HFF-Myc (cell line): ENCODE results near the gene KPNB1.

Source experiments
- DNase-seq: peaks from one replicate; pipeline ENCODE4 v3.0.0-alpha.2; 2011; ENCODE audit warnings: low read depth; ENCODE audit errors: extremely low read depth
- H3K4me3 ChIP-seq: replicated peaks from 2 replicates; pipeline ENCODE4 v1.5.1; 2011; ENCODE audit warnings: low read depth, mild to moderate bottlenecking, control low read depth, low read length
- CTCF ChIP-seq: IDR thresholded peaks from 2 replicates; pipeline ENCODE4 v1.5.1; 2012; ENCODE audit warnings: mild to moderate bottlenecking, low read depth, low read length, control low read depth; ENCODE audit errors: missing control alignments

KPNB1 gene

GRCh38 chr17:47700471-47701449, 51.0 kb downstream of the KPNB1 start:
- DNase-seq: no peak
- H3K4me3 ChIP-seq: no peak overlapping the region
- no peak for TF ChIP-seq CTCF

GRCh38 chr17:47701608-47702007, 51.9 kb downstream of the KPNB1 start:
- no peak for DNase-seq
- no peak for TF ChIP-seq CTCF
- no peak overlapping the region for H3K4me3 ChIP-seq

- H3K4me3 ChIP-seq: no peak overlapping the region
- no peak for DNase-seq
- no peak for TF ChIP-seq CTCF
Measured at GRCh38 chr17:47702391-47702995, 52.8 kb downstream of the KPNB1 start.

- H3K4me3 ChIP-seq: no peak overlapping the region
- TF ChIP-seq CTCF: no peak
- no peak for DNase-seq
Measured at GRCh38 chr17:47703191-47703591, 53.5 kb downstream of the KPNB1 start.

GRCh38 chr17:47703671-47704070, 54.0 kb downstream of the KPNB1 start:
- TF ChIP-seq CTCF: no peak
- no peak for DNase-seq
- no peak overlapping the region for H3K4me3 ChIP-seq

- TF ChIP-seq CTCF: no peak
- no peak for DNase-seq
- no peak overlapping the region for H3K4me3 ChIP-seq
Measured at GRCh38 chr17:47704116-47704515, 54.4 kb downstream of the KPNB1 start.
